Adrenal gland (tissue), 12 donors: ENCODE measurements around the gene GAMT. TPM values are rescaled to one million over a fixed set of nuclear protein-coding genes. Genes with fewer than 3 reads are reported as not detected.

Experiments used
- DNase-seq, 7 donors: peaks; one replicate each; pipeline ENCODE4 v3.0.0-alpha.2; 2019 to 2020
- H3K27ac ChIP-seq, 5 donors: fragments of 200-600 bp; sonication (generic) in 4 of 5; 1 replicate in 3 of 5; 2 replicates in 2 of 5; pipeline versions ENCODE4 v1.5.1 to v1.8.0; 2016 to 2020; ENCODE audit warnings: mild to moderate bottlenecking in 1 of 5
- H3K27me3 ChIP-seq: fragments of 200-600 bp; 2 replicates; pipeline ENCODE4 v1.8.0; 2021
- H3K36me3 ChIP-seq, 2 donors: fragments of 200-600 bp; replicated peaks in 1 of 2; 1 replicate in 1 of 2; 2 replicates in 1 of 2; pipeline versions ENCODE4 v1.5.1 to v1.8.0; 2018 to 2022
- H3K4me1 ChIP-seq, 2 donors: fragments of 200-600 bp; replicated peaks in 1 of 2; 1 replicate in 1 of 2; 2 replicates in 1 of 2; pipeline versions ENCODE4 v1.5.1 to v1.8.0; 2018 to 2021
- H3K4me3 ChIP-seq, 4 donors: fragments of 200-600 bp; sonication (generic) in 3 of 4; one replicate each; pipeline ENCODE4 v1.5.1; 2016 to 2018
- H3K9me3 ChIP-seq, 3 donors: fragments of 200-600 bp; sonication (generic) in 1 of 3; replicated peaks in 1 of 3; 1 replicate in 2 of 3; 2 replicates in 1 of 3; pipeline versions ENCODE4 v1.5.1 to v1.8.0; 2016 to 2021
- CTCF ChIP-seq, 6 experiments: fragments of 450-650 bp in 4 of 6; fragments of 200-600 bp in 2 of 6; sonication (generic) in 1 of 6; IDR thresholded peaks; 1 replicate in 5 of 6; 2 replicates in 1 of 6; pipeline versions ENCODE4 v1.5.1 to v1.8.0; 2016 to 2021; ENCODE audit warnings: antibody characterized with exemption in 6 of 6, mild to moderate bottlenecking in 2 of 6, moderate library complexity in 1 of 6
- POLR2A ChIP-seq, 2 donors: fragments of 450-650 bp; IDR thresholded peaks; one replicate each; pipeline ENCODE4 v1.6.1; 2017; ENCODE audit warnings: antibody characterized with exemption in 2 of 2, mild to moderate bottlenecking in 2 of 2, moderate library complexity in 1 of 2
- WGBS, 4 donors: extraction: QIAGEN DNeasy Blood & Tissue Kit in 2 of 4; methylation state at CpG; one replicate each; pipeline versions ENCODE4 v1.1.5 to v1.1.7; 2013 to 2017; 5-methylcytosine and 5-hydroxymethylcytosine counted together
- intact Hi-C, 2 donors: fragments of 100-400 bp; cut with DNase I; formaldehyde crosslinking; loops; one replicate each; pipeline versions ENCODE4 v1.14.1 to v1.15.0; 2022 to 2023
- polyA plus RNA-seq, 3 donors: library from polyadenylated mRNA; stranded (reverse); fragments of 200-250 nt in 2 of 3; fragments of 350-450 nt in 1 of 3; fragmentation: Illumina TruSeq in 1 of 3; extraction: RNeasy Lipid Tissue Mini Kit (QIAGEN cat#74804) in 1 of 3; gene quantifications; one replicate each; pipeline ENCODE4 v1.2.3, GENCODE V29; 2013 to 2014
- total RNA-seq, 9 donors: library from RNA; depleted of rRNA in 4 of 9; stranded (reverse); fragments of >200 nt in 4 of 9; fragments of 120-200 nt in 1 of 9; fragmentation: NEBNext Ultra II Directional in 1 of 9; extraction: Animal tissue kit (Norgen Biotek cat#: 25700) in 1 of 9; gene quantifications; one replicate each; pipeline versions ENCODE4 v1.1.0 to v1.2.4, GENCODE V29; 2013 to 2023
- donor health status: healthy with polysubstance abuse.
- donor health status: Bipolar disorder and iron deficiency.
- donor health status: DM: yes; HTN: yes; CAD: no.
- donor health status: DM: no; HTN: no; CAD: no.
- donor health status: DM: no; HTN: no; CAD: no.
- donor health status: DM: yes; HTN: yes; CAD: no.

GAMT gene
- total and polyA plus RNA-seq, 12 donors: 7.4 to 96.9 (median 36.3) TPM

- Histone ChIP-seq H3K4me1 (peaks cover 5 to 26% of the 10 kb centered on the region in 2 donors), H3K9me3 (no peaks in the 10 kb centered on the region), H3K4me3 (no peak overlapping the region), H3K36me3 (peaks cover 0 to 4% of the 10 kb centered on the region in 2 donors), H3K27me3 (peaks cover 59% of the 10 kb centered on the region), H3K27ac (no peak overlapping the region)
- intact Hi-C loops: loop anchor here in 1 of 2 donors (10.0 kb wide), 1 partner anchor 133 kb away; no protein-coding TSS in a partner anchor
- DNase-seq: no peak
- TF ChIP-seq POLR2A (IDR thresholded peaks at IDR 0.05) (no peak), CTCF (IDR thresholded peaks at IDR 0.05) (no peak)
- WGBS, 4 donors: 0 to 22% (median 20%) methylated on average over 2 to 4 of the region's 4 CpGs
These were observed 46.2 kb upstream of the GAMT start for GRCh38 chr19:1447504-1447903.

- Histone ChIP-seq H3K4me1 (peaks cover 5 to 26% of the 10 kb centered on the region in 2 donors), H3K36me3 (peaks cover 0 to 9% of the 10 kb centered on the region in 2 donors), H3K4me3 (no peak overlapping the region), H3K27ac (peak overlapping the region in 1 of 5 donors; percentile 22), H3K27me3 (peaks cover 54% of the 10 kb centered on the region), H3K9me3 (no peaks in the 10 kb centered on the region)
- TF ChIP-seq POLR2A (IDR thresholded peaks at IDR 0.05) (no peak), CTCF (IDR thresholded peaks at IDR 0.05) (no peak)
- DNase-seq: no peak
- 3 to 6% (median 5%) methylated on average over 6 to 63 of the region's 63 CpGs for WGBS, 4 donors
- intact Hi-C loops: loop anchor here in 1 of 2 donors (10.0 kb wide), 1 partner anchor 132 kb away; no protein-coding TSS in a partner anchor
These were observed 45.6 kb upstream of the GAMT start for GRCh38 chr19:1446713-1447481.

GRCh38 chr19:1445932-1446712 is 44.8 kb upstream of the GAMT start:
- Histone ChIP-seq H3K27ac (peak overlapping the region in 1 of 5 donors; percentile 22), H3K36me3 (peaks cover 0 to 17% of the 10 kb centered on the region in 2 donors), H3K4me3 (peak overlapping the region in 1 of 4 donors; percentile 32), H3K9me3 (no peaks in the 10 kb centered on the region), H3K4me1 (peaks cover 5 to 26% of the 10 kb centered on the region in 2 donors), H3K27me3 (peaks cover 48% of the 10 kb centered on the region)
- WGBS, 4 donors: 0 to 2% (median 2%) methylated on average over 3 to 99 of the region's 99 CpGs; no CpG with 5 or more reads in 1 of the 4 donors
- intact Hi-C loops: loop anchor here in 1 of 2 donors (10.0 kb wide), 1 partner anchor 131 kb away; no protein-coding TSS in a partner anchor
- no peak for DNase-seq
- TF ChIP-seq CTCF (IDR thresholded peaks at IDR 0.05): no peak
- TF ChIP-seq POLR2A (IDR thresholded peaks at IDR 0.05): no peak
